ENCODE results near the gene CSF1.

DNA sequence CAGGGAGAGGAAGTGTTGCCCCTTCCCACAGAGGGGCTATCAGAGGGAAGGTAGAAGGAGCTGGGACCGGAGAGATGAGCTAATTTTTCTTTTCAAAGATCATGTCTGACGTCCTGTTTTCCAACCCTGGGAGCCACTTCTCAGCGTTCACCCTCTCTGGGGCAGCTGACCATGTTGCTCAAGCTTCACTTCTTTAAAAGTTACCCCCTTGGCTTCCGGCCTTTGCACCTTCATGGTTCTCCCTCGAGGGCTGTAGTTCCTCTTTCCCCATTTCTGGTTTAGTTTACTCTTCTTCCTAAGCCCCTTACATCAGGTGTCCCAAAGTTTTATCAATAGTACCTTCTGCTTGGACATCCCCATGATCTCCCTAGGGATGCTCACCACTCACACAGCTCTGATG, 23.8 kb upstream of the CSF1 start:
- TF ChIP-seq CTCF (IDR thresholded peaks at IDR 0.05 in 8 of 11, conservative IDR thresholded peaks at IDR 0.05 in 3 of 11) (no peak), POLR2A (IDR thresholded peaks at IDR 0.05) (no peak), POLR2AphosphoS5 (IDR thresholded peaks at IDR 0.05) (peak in 1 of 3 donors; percentile 58)
